B cell (primary cell): ENCODE measurements around the gene MYL4. TPM values are rescaled to one million over a fixed set of nuclear protein-coding genes. Genes with fewer than 3 reads are reported as not detected.

ENCODE experiments used
- ATAC-seq: fragments of 200-7000 bp; cut with Tn5 transposase; one replicate; pipeline ENCODE4 v1.10.0; 2021; ENCODE audit warnings: low read depth, mild to moderate bottlenecking, moderate number of reproducible peaks, moderate library complexity
- CTCF ChIA-PET: fragments of 350-600 bp; sonication (Branson Sonifier 250); formaldehyde crosslinking; loops from one replicate; lab custom pipeline; 2021; ENCODE audit warnings: antibody characterized with exemption, inconsistent platforms; lab: Charles Lee
- POLR2A ChIA-PET: fragments of 350-600 bp; sonication (Branson Sonifier 250); formaldehyde crosslinking; loops from one replicate; lab custom pipeline; 2021; ENCODE audit warnings: antibody characterized with exemption; lab: Charles Lee
- DNase-seq: peaks from one replicate; pipeline ENCODE4 v3.0.0; 2013
- H2AFZ ChIP-seq: 2 replicates; pipeline ENCODE4 v1.6.1; 2012; ENCODE audit warnings: mild to moderate bottlenecking, low read depth, low read length; ENCODE audit not compliant: insufficient read depth, poor library complexity, severe bottlenecking
- H3K27ac ChIP-seq, 2 donors: 1 replicate in 1 of 2; 2 replicates in 1 of 2; pipeline ENCODE4 v1.5.1; 2012 to 2013; ENCODE audit warnings: low read length in 2 of 2, mild to moderate bottlenecking in 2 of 2, moderate library complexity in 1 of 2
- H3K27me3 ChIP-seq, 4 experiments: fragments of 200-600 bp in 1 of 4; sonication (generic) in 1 of 4; replicated peaks in 1 of 4; 1 replicate in 2 of 4; 2 replicates in 2 of 4; pipeline versions ENCODE4 v1.6.1 to v1.7.0; 2013 to 2016; ENCODE audit warnings: low read length in 3 of 4, mild to moderate bottlenecking in 2 of 4, mixed read lengths in 1 of 4, moderate library complexity in 1 of 4; ENCODE audit not compliant: insufficient read depth in 4 of 4, control insufficient read depth in 3 of 4; ENCODE audit errors: control extremely low read depth in 1 of 4
- H3K36me3 ChIP-seq, 2 experiments: replicated peaks in 1 of 2; 1 replicate in 1 of 2; 2 replicates in 1 of 2; pipeline versions ENCODE4 v1.6.1 to v1.7.1; 2013; ENCODE audit warnings: low read length in 1 of 2; ENCODE audit not compliant: insufficient read depth in 2 of 2, control insufficient read depth in 1 of 2; ENCODE audit errors: control extremely low read depth in 1 of 2, extremely low read depth in 1 of 2
- H3K4me1 ChIP-seq, 2 donors: fragments of 200-600 bp in 1 of 2; sonication (generic) in 1 of 2; 1 replicate in 1 of 2; 2 replicates in 1 of 2; pipeline versions ENCODE4 v1.5.1 to v1.6.1; 2013 to 2017; ENCODE audit warnings: low read length in 2 of 2; ENCODE audit not compliant: control insufficient read depth in 2 of 2, insufficient read depth in 2 of 2
- H3K4me2 ChIP-seq: replicated peaks from 2 replicates; pipeline ENCODE3; 2012; ENCODE audit warnings: mild to moderate bottlenecking, low read depth, low read length; ENCODE audit not compliant: poor library complexity, severe bottlenecking
- H3K4me3 ChIP-seq, 5 experiments: fragments of 200-600 bp in 1 of 5; sonication (generic) in 1 of 5; 1 replicate in 3 of 5; 2 replicates in 2 of 5; pipeline versions ENCODE4 v1.5.1 to v1.7.0; 2011 to 2016; ENCODE audit warnings: low read length in 4 of 5, mild to moderate bottlenecking in 4 of 5, low read depth in 2 of 5, control low read depth in 1 of 5, moderate library complexity in 1 of 5; ENCODE audit not compliant: insufficient read depth in 1 of 5; ENCODE audit errors: control extremely low read depth in 1 of 5, extremely low read depth in 1 of 5
- H3K79me2 ChIP-seq: fragments of 200-600 bp; sonication (generic); one replicate; pipeline ENCODE4 v1.6.0; 2016; ENCODE audit warnings: low read length; ENCODE audit not compliant: control insufficient read depth, insufficient read depth
- H3K9ac ChIP-seq: fragments of 200-600 bp; sonication (generic); 2 replicates; pipeline ENCODE4 v1.6.1; 2017; ENCODE audit warnings: mild to moderate bottlenecking, low read length, moderate library complexity
- H3K9me3 ChIP-seq, 3 donors: one replicate each; pipeline versions ENCODE4 v1.6.1 to v1.7.1; 2013; ENCODE audit warnings: low read length in 2 of 3; ENCODE audit not compliant: control insufficient read depth in 2 of 3, insufficient read depth in 1 of 3; ENCODE audit errors: control extremely low read depth in 1 of 3
- H4K20me1 ChIP-seq: 2 replicates; pipeline ENCODE4 v1.6.0; 2012; ENCODE audit warnings: mild to moderate bottlenecking, low read length; ENCODE audit not compliant: insufficient read depth, control insufficient read depth, poor library complexity, severe bottlenecking
- H3K27ac Mint-ChIP-seq: one replicate; pipeline ENCODE4 v1.8.0; 2021; ENCODE audit warnings: mixed read lengths
- H3K27me3 Mint-ChIP-seq: one replicate; pipeline ENCODE4 v1.8.0; 2021; ENCODE audit warnings: mixed read lengths
- H3K4me1 Mint-ChIP-seq: one replicate; pipeline ENCODE4 v1.8.0; 2021; ENCODE audit warnings: mixed read lengths
- H3K4me3 Mint-ChIP-seq: one replicate; pipeline ENCODE4 v1.8.0; 2021; ENCODE audit warnings: mixed read lengths
- H3K9me3 Mint-ChIP-seq: one replicate; pipeline ENCODE4 v1.8.0; 2022; ENCODE audit warnings: mixed read lengths; ENCODE audit not compliant: insufficient read depth
- CTCF ChIP-seq: fragments of 200-600 bp; IDR thresholded peaks from one replicate; pipeline ENCODE4 v1.8.0; 2022; ENCODE audit warnings: antibody characterized with exemption, mild to moderate bottlenecking
- EZH2 ChIP-seq: IDR thresholded peaks from 2 replicates; pipeline ENCODE4 v1.6.1; 2012; ENCODE audit warnings: borderline replicate concordance, low read depth, mild to moderate bottlenecking, moderate library complexity, low read length; ENCODE audit not compliant: insufficient read depth, poor library complexity, severe bottlenecking
- WGBS: methylation state at CpG from one replicate; pipeline ENCODE4 v1.1.5; 2013; ENCODE audit warnings: missing lambda C conversion rate; ENCODE audit not compliant: insufficient coverage; 5-methylcytosine and 5-hydroxymethylcytosine counted together
- intact Hi-C: fragments of 100-400 bp; cut with micrococcal nuclease; formaldehyde crosslinking; loops from one replicate; pipeline ENCODE4 v1.10.0; 2022
- polyA plus RNA-seq: library from polyadenylated mRNA; depleted of rRNA; stranded (reverse); fragments of >200 nt; gene quantifications from 2 replicates; pipeline ENCODE4 v1.2.3, GENCODE V29; 2012
- total RNA-seq, 2 donors: library from RNA; stranded (reverse); fragments of 120-200 nt in 1 of 2; gene quantifications; 1 replicate in 1 of 2; 2 replicates in 1 of 2; pipeline versions ENCODE4 v1.2.3 to v1.2.4, GENCODE V29; 2013 to 2022

Gene MYL4
- total and polyA plus RNA-seq, 2 donors (not counting 1 experiment from before 2014, with no cell fraction given): 0.16 to 0.42 TPM

GRCh38 chr17:47224966-47225365 is 15.8 kb downstream of the MYL4 start:
- H3K4me2 ChIP-seq: no peak overlapping the region

More at GRCh38 chr17:47224966-47225365, 15.8 kb downstream of the MYL4 start:
- 91% methylated on average over 1 of the region's 1 CpG for WGBS
- Histone ChIP-seq H3K4me3 (no peak overlapping the region), H3K4me1 (peaks cover 26 to 27% of the 10 kb centered on the region in 2 donors), H3K27ac (no peak overlapping the region), H2AFZ (no peak overlapping the region), H4K20me1 (no peaks in the 10 kb centered on the region), H3K9ac (no peak overlapping the region), H3K27me3 (no peaks in the 10 kb centered on the region), H3K9me3 (peaks cover 0 to 14% (median 0%) of the 10 kb centered on the region in 3 donors), H3K36me3 (no peaks in the 10 kb centered on the region), H3K79me2 (no peaks in the 10 kb centered on the region)
- Mint-ChIP-seq H3K4me1 (peaks cover 24% of the 10 kb centered on the region), H3K9me3 (no peaks in the 10 kb centered on the region), H3K4me3 (no peak overlapping the region), H3K27me3 (no peaks in the 10 kb centered on the region), H3K27ac (no peak overlapping the region)
- ChIA-PET CTCF (interaction anchor here (0.5 to 1.6 kb wide), 4 partner anchors 9 to 252 kb away, joined by 3 to 6 read pairs (median 4); no protein-coding TSS in a partner anchor), POLR2A (no interaction called here)
- TF ChIP-seq CTCF: no peak
- no peak for TF ChIP-seq EZH2
- DNase-seq: no peak
- ATAC-seq: no peak
- intact Hi-C loops: loop anchor here (5.0 kb wide), 1 partner anchor 38 kb away; the partner anchor contains the start of gene CDC27
